Adrenal gland (tissue), 5 donors: Measurements from ENCODE around the gene ADARB2.

Source experiments
- POLR2A ChIP-seq, 2 donors: fragments of 450-650 bp; IDR thresholded peaks; one replicate each; pipeline ENCODE4 v1.6.1; 2017; ENCODE audit warnings: antibody characterized with exemption in 2 of 2, mild to moderate bottlenecking in 2 of 2, moderate library complexity in 1 of 2
- TF ChIP-seq, protein P1 (sequence below), 6 experiments: fragments of 450-650 bp in 4 of 6; fragments of 200-600 bp in 2 of 6; sonication (generic) in 1 of 6; IDR thresholded peaks; 1 replicate in 5 of 6; 2 replicates in 1 of 6; pipeline versions ENCODE4 v1.5.1 to v1.8.0; 2016 to 2021; ENCODE audit warnings: antibody characterized with exemption in 6 of 6, mild to moderate bottlenecking in 2 of 6, moderate library complexity in 1 of 6
- donor health status: DM: no; HTN: no; CAD: no.

GRCh38 chr10:1472178-1472958, 265.0 kb downstream of the ADARB2 start:
- no peak for TF ChIP-seq POLR2A (IDR thresholded peaks at IDR 0.05)
- TF ChIP-seq, protein P1, sequence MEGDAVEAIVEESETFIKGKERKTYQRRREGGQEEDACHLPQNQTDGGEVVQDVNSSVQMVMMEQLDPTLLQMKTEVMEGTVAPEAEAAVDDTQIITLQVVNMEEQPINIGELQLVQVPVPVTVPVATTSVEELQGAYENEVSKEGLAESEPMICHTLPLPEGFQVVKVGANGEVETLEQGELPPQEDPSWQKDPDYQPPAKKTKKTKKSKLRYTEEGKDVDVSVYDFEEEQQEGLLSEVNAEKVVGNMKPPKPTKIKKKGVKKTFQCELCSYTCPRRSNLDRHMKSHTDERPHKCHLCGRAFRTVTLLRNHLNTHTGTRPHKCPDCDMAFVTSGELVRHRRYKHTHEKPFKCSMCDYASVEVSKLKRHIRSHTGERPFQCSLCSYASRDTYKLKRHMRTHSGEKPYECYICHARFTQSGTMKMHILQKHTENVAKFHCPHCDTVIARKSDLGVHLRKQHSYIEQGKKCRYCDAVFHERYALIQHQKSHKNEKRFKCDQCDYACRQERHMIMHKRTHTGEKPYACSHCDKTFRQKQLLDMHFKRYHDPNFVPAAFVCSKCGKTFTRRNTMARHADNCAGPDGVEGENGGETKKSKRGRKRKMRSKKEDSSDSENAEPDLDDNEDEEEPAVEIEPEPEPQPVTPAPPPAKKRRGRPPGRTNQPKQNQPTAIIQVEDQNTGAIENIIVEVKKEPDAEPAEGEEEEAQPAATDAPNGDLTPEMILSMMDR (IDR thresholded peaks at IDR 0.05) = no peak
